Stimulated activated naive CD8-positive, alpha-beta T cell treated with anti-CD3 and anti-CD28 coated beads, Interleukin-15, Interleukin-2, amounts not matched to agents 100 U/mL and 50 U/mL, for 24 hours (primary cell): Measurements from ENCODE around the gene FGD2.

ENCODE experiments used
- ATAC-seq: fragments of 150-1000 bp; cut with Tn5 transposase; one replicate; pipeline ENCODE4 v1.10.0; 2021
- DNase-seq: peaks from one replicate; pipeline ENCODE4 v3.0.0; 2021

Gene FGD2

GRCh38 chr6:36970892-36971842 lies 34.3 kb upstream of the FGD2 start:
- DNase-seq (no peak), ATAC-seq (no peak)

GRCh38 chr6:36971921-36972673 lies 33.4 kb upstream of the FGD2 start:
- DNase-seq (no peak), ATAC-seq (no peak)

- ATAC-seq (no peak), DNase-seq (no peak)
Measured at GRCh38 chr6:36973190-36973589, 32.3 kb upstream of the FGD2 start.

GRCh38 chr6:36973647-36974046 lies 31.8 kb upstream of the FGD2 start:
- ATAC-seq (no peak), DNase-seq (no peak)

- DNase-seq (no peak), ATAC-seq (no peak)
Measured at GRCh38 chr6:36975231-36976006, 30.0 kb upstream of the FGD2 start.

- ATAC-seq (no peak), DNase-seq (no peak)
Measured at GRCh38 chr6:36976007-36976264, 29.5 kb upstream of the FGD2 start.

GRCh38 chr6:36976509-36976908 lies 28.9 kb upstream of the FGD2 start:
- DNase-seq (no peak), ATAC-seq (no peak)

GRCh38 chr6:36976931-36977330 lies 28.5 kb upstream of the FGD2 start:
- DNase-seq, result no peak

GRCh38 chr6:36977470-36977941 lies 27.9 kb upstream of the FGD2 start:
- ATAC-seq (peak; percentile 25), DNase-seq (no peak)

More at GRCh38 chr6:36976931-36977330, 28.5 kb upstream of the FGD2 start:
- no peak for ATAC-seq

- ATAC-seq (no peak), DNase-seq (no peak)
Measured at GRCh38 chr6:36978421-36979346, 26.8 kb upstream of the FGD2 start.

- DNase-seq, result no peak
- ATAC-seq, result no peak
Measured at GRCh38 chr6:36979347-36979742, 26.1 kb upstream of the FGD2 start.

GRCh38 chr6:36980129-36980528 lies 25.3 kb upstream of the FGD2 start:
- DNase-seq (no peak), ATAC-seq (no peak)

GRCh38 chr6:36980876-36981619 lies 24.4 kb upstream of the FGD2 start:
- ATAC-seq (no peak), DNase-seq (no peak)

GRCh38 chr6:36983538-36983937 lies 21.9 kb upstream of the FGD2 start:
- DNase-seq (no peak), ATAC-seq (no peak)

- ATAC-seq (peak; percentile 41), DNase-seq (peak; percentile 77)
Measured at GRCh38 chr6:36984581-36985416, 20.7 kb upstream of the FGD2 start.

GRCh38 chr6:36985417-36985807 lies 20.0 kb upstream of the FGD2 start:
- ATAC-seq (no peak), DNase-seq (no peak)

GRCh38 chr6:36985808-36986703 lies 19.4 kb upstream of the FGD2 start, which contains the start of gene MTCH1:
MTCH1 (minus strand) TSS chr6:36986196; CDS start chr6:36986173, 23 bp downstream.
- ATAC-seq (peak; percentile 87), DNase-seq (peak; percentile 90)

- ATAC-seq (no peak), DNase-seq (no peak)
Measured at GRCh38 chr6:36986704-36987047, 18.8 kb upstream of the FGD2 start.

- no peak for DNase-seq
Measured at GRCh38 chr6:36989264-36989663, 16.2 kb upstream of the FGD2 start.

More at GRCh38 chr6:36989264-36989663, 16.2 kb upstream of the FGD2 start:
- no peak for ATAC-seq
